H1 (cell line): ENCODE results near the gene MELK. TPM values are rescaled to one million over a fixed set of nuclear protein-coding genes. Genes with fewer than 3 reads are reported as not detected.

Source experiments
- ASH2L ChIP-seq: fragments of 200-600, 300-600 bp; sonication (generic); IDR thresholded peaks from one replicate; pipeline ENCODE4 v1.7.1; 2017; ENCODE audit warnings: low read length
- BACH1 ChIP-seq: IDR thresholded peaks from 2 replicates; pipeline ENCODE4 v1.6.1; 2012; ENCODE audit warnings: low read length, improper control_type of control experiment
- GABPA ChIP-seq: IDR thresholded peaks from 2 replicates; pipeline ENCODE4 v1.6.1; 2011; ENCODE audit warnings: mild to moderate bottlenecking, low read length, moderate library complexity, borderline replicate concordance; ENCODE audit not compliant: insufficient read depth
- HDAC6 ChIP-seq: IDR thresholded peaks from one replicate; pipeline ENCODE4 v1.7.1; 2012; ENCODE audit warnings: low read depth, mild to moderate bottlenecking, inconsistent platforms, low read length, moderate library complexity
- PHF8 ChIP-seq: fragments of 200-600 bp; sonication (generic); conservative IDR thresholded peaks from 2 replicates; pipeline ENCODE4 v1.7.1; 2012; ENCODE audit warnings: low read depth, mild to moderate bottlenecking, inconsistent platforms, low read length, moderate library complexity
- POLR2A ChIP-seq, 2 experiments: IDR thresholded peaks; 1 replicate in 1 of 2; 2 replicates in 1 of 2; pipeline ENCODE4 v1.6.1; 2011; ENCODE audit warnings: low read depth in 2 of 2, low read length in 2 of 2, mild to moderate bottlenecking in 2 of 2; ENCODE audit errors: control extremely low read depth in 1 of 2
- POLR2AphosphoS5 ChIP-seq: IDR thresholded peaks from 2 replicates; pipeline ENCODE4 v1.6.1; 2011; ENCODE audit warnings: low read depth, low read length
- RBBP5 ChIP-seq: IDR thresholded peaks from 2 replicates; pipeline ENCODE4 v1.7.1; 2012; ENCODE audit warnings: low read depth, mild to moderate bottlenecking, inconsistent platforms, low read length, moderate library complexity, borderline replicate concordance
- RNF2 ChIP-seq: fragments of 200-900, 300-1000 bp; sonication (generic); IDR thresholded peaks from 2 replicates; pipeline ENCODE4 v1.7.1; 2016; ENCODE audit warnings: borderline replicate concordance, low read depth, mild to moderate bottlenecking, antibody characterized with exemption, low read length; ENCODE audit not compliant: poor library complexity, severe bottlenecking; ENCODE audit errors: missing control alignments
- RXRA ChIP-seq: IDR thresholded peaks from 2 replicates; pipeline ENCODE4 v1.6.1; 2011; ENCODE audit warnings: low read depth, mild to moderate bottlenecking, low read length, moderate library complexity; ENCODE audit not compliant: insufficient read depth
- SAP30 ChIP-seq: fragments of 300-600 bp; sonication (generic); IDR thresholded peaks from 2 replicates; pipeline ENCODE4 v1.7.1; 2012; ENCODE audit warnings: low read length, moderate library complexity, mild to moderate bottlenecking, inconsistent platforms; ENCODE audit not compliant: insufficient read depth, insufficient replicate concordance
- SIN3A ChIP-seq, 2 experiments: IDR thresholded peaks in 1 of 2; conservative IDR thresholded peaks in 1 of 2; 2 replicates each; pipeline ENCODE4 v1.6.1; 2011 to 2012; ENCODE audit warnings: low read length in 2 of 2, improper control_type of control experiment in 1 of 2, low read depth in 1 of 2, mild to moderate bottlenecking in 1 of 2
- SP4 ChIP-seq: IDR thresholded peaks from 2 replicates; pipeline ENCODE4 v1.6.1; 2012; ENCODE audit warnings: low read length, inconsistent platforms
- SRF ChIP-seq: IDR thresholded peaks from 2 replicates; pipeline ENCODE4 v1.6.1; 2011; ENCODE audit warnings: mild to moderate bottlenecking, low read depth, low read length, moderate library complexity
- TBP ChIP-seq: IDR thresholded peaks from 2 replicates; pipeline ENCODE4 v1.6.1; 2011; ENCODE audit warnings: low read depth, low read length, improper control_type of control experiment
- TCF12 ChIP-seq: IDR thresholded peaks from 2 replicates; pipeline ENCODE4 v1.6.1; 2011; ENCODE audit warnings: low read depth, mild to moderate bottlenecking, low read length
- polyA plus RNA-seq, 7 experiments: library from polyadenylated mRNA; depleted of rRNA in 3 of 7; stranded (reverse) in 5 of 7; unstranded in 2 of 7; fragments of >200 nt in 5 of 7; fragments of 200-250 nt in 2 of 7; gene quantifications; 1 replicate in 5 of 7; 2 replicates in 1 of 7; 4 replicates in 1 of 7; pipeline versions ENCODE4 v1.2.1 to v1.2.3, GENCODE V29; 2011 to 2013; ENCODE audit warnings: missing spikeins in 2 of 7, mixed read lengths in 2 of 7
- total RNA-seq: library from RNA; stranded (reverse); fragmentation: NEBNext Ultra II Directional; extraction: Animal tissue kit (Norgen Biotek cat#: 25700); gene quantifications from 2 replicates; pipeline ENCODE4 v1.2.1, GENCODE V29; 2021
- TF ChIP-seq, protein P1 (sequence below), 3 experiments: IDR thresholded peaks; 1 replicate in 2 of 3; 2 replicates in 1 of 3; pipeline versions ENCODE4 v1.5.1 to v1.6.1; 2011; ENCODE audit warnings: low read length in 3 of 3, mild to moderate bottlenecking in 3 of 3, inconsistent platforms in 2 of 3, low read depth in 1 of 3, moderate library complexity in 1 of 3; ENCODE audit not compliant: insufficient read depth in 1 of 3; ENCODE audit errors: control extremely low read depth in 1 of 3
- TF ChIP-seq, protein P2 (sequence below): IDR thresholded peaks from 2 replicates; pipeline ENCODE4 v1.6.1; 2011; ENCODE audit warnings: low read depth, mild to moderate bottlenecking, low read length; ENCODE audit not compliant: insufficient read depth

The MELK gene
- total and polyA plus RNA-seq, 2 of the 8 experiments (the other 6 are each of a cell fraction or from before 2014, with no cell fraction given), result 26.2 to 53.1 TPM

DNA sequence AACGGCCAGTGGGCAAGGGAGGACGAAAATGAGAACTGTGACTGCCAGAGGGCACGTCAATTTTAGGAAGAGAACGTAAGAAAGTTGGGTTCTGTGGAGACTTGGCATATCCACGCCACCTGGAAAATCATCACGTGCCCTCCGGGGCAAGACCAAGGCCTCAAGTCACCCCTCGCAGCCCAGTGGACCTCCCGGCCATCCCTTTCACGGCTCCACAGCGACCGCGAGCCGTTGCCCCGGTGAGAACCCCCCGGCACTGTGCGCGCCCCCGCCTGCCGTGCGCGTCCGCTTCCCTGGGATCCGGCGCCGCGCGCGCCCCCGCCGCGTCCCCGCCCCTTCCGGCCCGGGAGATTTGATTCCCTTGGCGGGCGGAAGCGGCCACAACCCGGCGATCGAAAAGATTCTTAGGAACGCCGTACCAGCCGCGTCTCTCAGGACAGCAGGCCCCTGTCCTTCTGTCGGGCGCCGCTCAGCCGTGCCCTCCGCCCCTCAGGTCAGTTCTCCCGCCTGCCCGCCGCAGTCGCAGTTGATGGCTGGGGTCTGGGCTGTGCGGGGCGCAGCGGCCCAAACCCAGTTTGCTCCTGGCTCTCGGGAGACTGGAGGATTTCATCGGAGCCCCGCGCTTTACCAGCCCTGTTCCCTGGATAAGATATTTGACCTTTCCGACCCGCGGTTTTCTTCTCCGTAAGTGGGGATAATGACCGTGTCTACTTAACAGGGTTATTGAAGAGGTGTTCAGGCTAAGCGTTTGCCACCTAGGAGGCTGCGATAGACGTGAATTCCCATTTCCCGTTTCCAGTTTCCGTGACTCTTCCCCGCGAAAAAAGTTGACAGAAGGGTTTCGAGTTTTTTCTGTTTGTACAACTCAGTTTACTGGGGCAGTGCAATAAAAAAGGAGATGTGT lies at the start of gene MELK (continued):
- TF ChIP-seq, protein P1, sequence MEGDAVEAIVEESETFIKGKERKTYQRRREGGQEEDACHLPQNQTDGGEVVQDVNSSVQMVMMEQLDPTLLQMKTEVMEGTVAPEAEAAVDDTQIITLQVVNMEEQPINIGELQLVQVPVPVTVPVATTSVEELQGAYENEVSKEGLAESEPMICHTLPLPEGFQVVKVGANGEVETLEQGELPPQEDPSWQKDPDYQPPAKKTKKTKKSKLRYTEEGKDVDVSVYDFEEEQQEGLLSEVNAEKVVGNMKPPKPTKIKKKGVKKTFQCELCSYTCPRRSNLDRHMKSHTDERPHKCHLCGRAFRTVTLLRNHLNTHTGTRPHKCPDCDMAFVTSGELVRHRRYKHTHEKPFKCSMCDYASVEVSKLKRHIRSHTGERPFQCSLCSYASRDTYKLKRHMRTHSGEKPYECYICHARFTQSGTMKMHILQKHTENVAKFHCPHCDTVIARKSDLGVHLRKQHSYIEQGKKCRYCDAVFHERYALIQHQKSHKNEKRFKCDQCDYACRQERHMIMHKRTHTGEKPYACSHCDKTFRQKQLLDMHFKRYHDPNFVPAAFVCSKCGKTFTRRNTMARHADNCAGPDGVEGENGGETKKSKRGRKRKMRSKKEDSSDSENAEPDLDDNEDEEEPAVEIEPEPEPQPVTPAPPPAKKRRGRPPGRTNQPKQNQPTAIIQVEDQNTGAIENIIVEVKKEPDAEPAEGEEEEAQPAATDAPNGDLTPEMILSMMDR (IDR thresholded peaks at IDR 0.05; ENCODE audit: control extremely low read depth in 1 of 3, insufficient read depth in 1 of 3, low read depth in 1 of 3, low read length in 3 of 3), result no peak
- no peak for TF ChIP-seq RNF2
- TF ChIP-seq TBP, result peak; percentile 59
- TF ChIP-seq GABPA, result peak; percentile 79
- no peak for TF ChIP-seq HDAC6
- peak in 1 of 2 experiments; percentile 42; a peak in 1 of 4 replicates for TF ChIP-seq SIN3A (conservative IDR thresholded peaks at IDR 0.05 in 1 of 2, IDR thresholded peaks at IDR 0.05 in 1 of 2; ENCODE audit: low read depth in 1 of 2, low read length in 2 of 2)
- peak; percentile 78; the same call in 1 of the 2 replicates for TF ChIP-seq RBBP5
- TF ChIP-seq POLR2AphosphoS5, result peak; percentile 85
- TF ChIP-seq TCF12, result no peak
- peak; percentile 6 for TF ChIP-seq SAP30
- peak; percentile 47 to 92 for TF ChIP-seq POLR2A (IDR thresholded peaks at IDR 0.05; ENCODE audit: control extremely low read depth in 1 of 2, low read depth in 2 of 2, low read length in 2 of 2)
- peak; percentile 56 for TF ChIP-seq ASH2L
- TF ChIP-seq BACH1, result no peak; the same call in 1 of the 2 replicates
- no peak for TF ChIP-seq RXRA
- TF ChIP-seq, protein P2, sequence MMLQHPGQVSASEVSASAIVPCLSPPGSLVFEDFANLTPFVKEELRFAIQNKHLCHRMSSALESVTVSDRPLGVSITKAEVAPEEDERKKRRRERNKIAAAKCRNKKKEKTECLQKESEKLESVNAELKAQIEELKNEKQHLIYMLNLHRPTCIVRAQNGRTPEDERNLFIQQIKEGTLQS, result no peak
- peak; percentile 73; the same call in 1 of the 2 replicates for TF ChIP-seq PHF8
- TF ChIP-seq SRF, result no peak
- no peak for TF ChIP-seq SP4
